22Rv1 (cell line): ENCODE measurements around the gene PASK.

Experiments used
- ZFX ChIP-seq: fragments of 450-650 bp; IDR thresholded peaks from 2 replicates; pipeline ENCODE4 v1.6.1; 2017; ENCODE audit warnings: antibody characterized with exemption, borderline replicate concordance
- TF ChIP-seq, protein P1 (sequence below): fragments of 450-650 bp; IDR thresholded peaks from 2 replicates; pipeline ENCODE4 v1.5.1; 2017; ENCODE audit warnings: mild to moderate bottlenecking

- TF ChIP-seq, protein P1, sequence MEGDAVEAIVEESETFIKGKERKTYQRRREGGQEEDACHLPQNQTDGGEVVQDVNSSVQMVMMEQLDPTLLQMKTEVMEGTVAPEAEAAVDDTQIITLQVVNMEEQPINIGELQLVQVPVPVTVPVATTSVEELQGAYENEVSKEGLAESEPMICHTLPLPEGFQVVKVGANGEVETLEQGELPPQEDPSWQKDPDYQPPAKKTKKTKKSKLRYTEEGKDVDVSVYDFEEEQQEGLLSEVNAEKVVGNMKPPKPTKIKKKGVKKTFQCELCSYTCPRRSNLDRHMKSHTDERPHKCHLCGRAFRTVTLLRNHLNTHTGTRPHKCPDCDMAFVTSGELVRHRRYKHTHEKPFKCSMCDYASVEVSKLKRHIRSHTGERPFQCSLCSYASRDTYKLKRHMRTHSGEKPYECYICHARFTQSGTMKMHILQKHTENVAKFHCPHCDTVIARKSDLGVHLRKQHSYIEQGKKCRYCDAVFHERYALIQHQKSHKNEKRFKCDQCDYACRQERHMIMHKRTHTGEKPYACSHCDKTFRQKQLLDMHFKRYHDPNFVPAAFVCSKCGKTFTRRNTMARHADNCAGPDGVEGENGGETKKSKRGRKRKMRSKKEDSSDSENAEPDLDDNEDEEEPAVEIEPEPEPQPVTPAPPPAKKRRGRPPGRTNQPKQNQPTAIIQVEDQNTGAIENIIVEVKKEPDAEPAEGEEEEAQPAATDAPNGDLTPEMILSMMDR, result no peak
- TF ChIP-seq ZFX, result no peak
Measured at GRCh38 chr2:241128266-241128665, 21.0 kb downstream of the PASK start.
